ELR (cell line): ENCODE measurements around the gene PRKCA.
"Not testable (repeated sequence)": the region's sequence is repeated elsewhere in the genome, so short reads cannot be mapped to it uniquely, and the experiment has no call there.

Experiments used
- DNase-seq: peaks from one replicate; pipeline ENCODE4 v3.0.0-alpha.2; 2015; ENCODE audit warnings: low read depth

The PRKCA gene

DNA sequence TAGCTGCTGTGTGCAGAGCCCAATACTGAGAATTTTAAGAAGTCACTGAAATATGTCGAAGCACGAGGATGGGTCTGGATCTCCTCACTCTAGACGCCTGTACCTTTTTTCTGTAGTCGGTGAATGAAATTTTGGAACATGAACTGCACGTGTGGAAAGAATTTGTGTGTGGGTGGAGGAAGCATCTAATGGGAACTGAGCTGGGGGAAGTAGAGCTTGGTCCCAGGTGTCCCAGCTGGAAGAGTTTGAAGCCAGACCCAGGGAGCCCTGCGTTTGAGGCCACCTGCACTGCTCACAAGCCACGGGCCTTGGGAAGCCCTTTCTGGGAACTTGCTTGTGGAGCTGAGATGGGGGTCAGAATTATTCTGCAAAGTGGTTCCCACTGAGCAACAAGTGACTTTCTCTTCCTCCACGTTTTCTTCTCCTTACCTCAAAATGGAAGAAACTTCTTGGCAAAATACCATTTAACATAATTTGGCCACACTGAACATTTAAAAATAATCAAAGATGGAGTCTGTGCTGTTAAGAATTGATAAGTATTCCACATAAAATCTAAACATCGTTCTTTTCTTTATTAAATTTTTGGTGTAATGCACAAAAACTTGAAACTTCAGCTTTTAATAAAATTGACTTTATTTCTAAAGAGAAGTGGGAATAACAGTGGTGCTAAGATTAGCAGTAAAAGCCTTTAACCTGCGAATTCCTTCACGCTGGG, 163.8 kb downstream of the PRKCA start:
- no peak for DNase-seq

DNA sequence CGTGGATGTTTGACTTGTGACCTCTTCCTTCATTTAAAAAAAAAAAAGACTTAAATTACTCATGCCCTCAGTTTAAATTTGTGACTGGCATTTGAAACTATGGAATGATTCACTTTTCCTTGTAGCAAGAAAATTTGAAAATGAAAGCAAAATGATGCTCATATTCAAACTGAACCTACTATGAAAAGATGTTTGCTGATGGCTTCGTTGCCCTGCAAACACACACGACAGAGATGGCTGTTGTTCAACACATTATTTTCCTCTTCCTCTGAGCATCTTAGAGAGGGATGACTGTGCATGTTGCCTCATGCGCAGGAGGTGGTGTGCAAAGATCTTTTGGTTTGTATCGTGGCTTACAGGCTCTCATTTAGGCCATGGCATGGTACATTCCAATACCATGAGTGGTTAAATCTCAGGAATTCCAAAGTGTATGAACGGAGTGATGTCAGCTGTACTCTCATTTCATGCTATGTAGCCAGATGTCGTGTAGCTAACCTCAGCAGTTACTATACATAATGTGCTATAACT, 164.5 kb downstream of the PRKCA start:
- DNase-seq, result peak; percentile 100

DNA sequence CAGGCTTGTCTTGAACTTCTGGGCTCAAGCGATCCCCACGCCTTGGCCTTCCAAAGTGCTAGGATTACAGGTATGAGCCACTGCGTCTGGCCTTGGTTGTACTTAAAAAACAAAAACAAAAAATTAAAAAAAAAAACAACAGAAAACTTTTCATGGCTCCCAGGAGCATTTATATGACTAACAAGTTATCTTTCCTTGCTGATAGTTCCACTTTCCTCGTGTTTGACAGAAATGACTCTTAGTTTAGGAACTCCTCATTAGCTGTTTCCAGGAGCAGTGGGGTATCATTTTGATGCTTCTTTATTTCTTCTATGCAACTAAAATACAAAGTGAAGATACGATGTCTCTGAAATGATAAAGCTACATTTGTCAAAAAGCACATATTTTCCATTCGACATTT, 165.4 kb downstream of the PRKCA start:
- peak; percentile 67 for DNase-seq

DNA sequence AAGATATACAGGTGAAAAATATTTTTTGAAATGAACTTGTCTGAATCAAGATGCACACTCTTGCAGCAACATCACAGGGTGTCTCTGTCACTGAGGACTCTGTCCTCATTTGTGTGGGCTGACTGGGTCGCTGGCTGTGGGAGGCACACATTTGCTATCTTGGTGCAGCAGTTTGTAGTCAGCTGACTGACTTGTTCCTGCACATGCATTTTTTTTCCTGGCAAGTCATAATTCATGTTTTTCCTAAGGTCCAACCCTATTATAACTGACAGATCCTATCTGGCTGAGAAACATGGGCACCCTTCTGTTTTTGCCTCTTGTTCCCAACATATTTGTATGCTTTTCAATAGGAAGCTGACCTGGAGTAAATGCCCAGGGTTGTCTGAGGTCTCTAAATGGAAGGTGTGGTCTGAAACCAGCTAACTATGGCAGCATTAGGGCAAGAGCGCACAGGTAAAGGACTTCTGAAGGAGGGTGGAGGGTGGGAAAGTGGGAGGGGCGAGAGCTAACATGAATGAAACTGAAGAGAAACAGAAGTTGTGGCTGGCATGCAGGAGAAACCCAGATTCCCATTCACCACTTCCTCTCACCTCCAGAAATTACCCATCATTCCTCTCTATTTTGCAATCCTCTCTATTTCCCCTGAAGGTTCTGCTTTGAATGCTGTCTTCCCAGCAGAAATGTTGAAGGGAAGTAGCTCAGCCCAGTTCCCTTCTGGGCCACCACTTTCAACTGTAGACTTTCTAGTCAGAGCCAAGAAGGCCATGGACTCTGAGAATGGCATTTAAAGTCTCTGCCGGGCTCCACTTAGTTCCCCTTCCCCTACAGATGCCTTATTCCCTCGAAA, 166.1 kb downstream of the PRKCA start:
- DNase-seq, result peak; percentile 61

DNA sequence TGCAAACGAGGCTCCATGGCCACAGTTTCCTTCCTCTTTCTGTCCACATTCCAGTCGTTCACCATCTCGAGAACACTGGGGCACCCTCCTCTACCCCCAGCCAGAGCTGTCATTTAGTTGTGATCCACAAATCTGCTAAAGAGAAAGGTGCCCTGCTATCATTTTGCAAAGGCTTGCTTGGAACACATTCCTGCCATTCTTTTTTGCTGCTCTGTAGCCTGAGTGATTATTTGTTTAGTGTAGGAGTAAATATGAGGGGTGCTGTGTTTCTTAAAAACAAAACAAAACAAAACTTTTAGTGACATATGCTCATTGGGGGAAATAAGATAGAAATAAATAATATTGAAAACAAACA, 166.7 kb downstream of the PRKCA start:
- DNase-seq, result no peak

DNA sequence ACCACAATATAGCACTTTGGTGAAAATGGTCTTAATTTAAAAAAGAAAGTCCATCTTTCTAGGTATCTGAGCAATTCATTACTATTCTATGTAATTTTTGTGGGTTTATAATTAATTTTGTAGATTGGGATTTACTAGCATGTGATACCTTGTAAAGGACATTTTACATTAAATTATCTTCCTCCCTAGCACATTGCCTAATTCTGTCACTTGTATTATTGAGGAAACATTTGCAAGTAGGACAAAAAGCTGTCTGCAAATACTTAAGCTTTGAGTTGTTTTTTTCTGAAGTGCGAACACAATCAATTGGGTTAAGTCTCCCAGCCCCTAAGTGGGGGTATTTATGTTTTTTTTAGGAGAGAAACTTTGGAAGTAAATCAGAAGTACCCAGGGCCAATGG, 167.0 kb downstream of the PRKCA start:
- DNase-seq, result no peak

DNA sequence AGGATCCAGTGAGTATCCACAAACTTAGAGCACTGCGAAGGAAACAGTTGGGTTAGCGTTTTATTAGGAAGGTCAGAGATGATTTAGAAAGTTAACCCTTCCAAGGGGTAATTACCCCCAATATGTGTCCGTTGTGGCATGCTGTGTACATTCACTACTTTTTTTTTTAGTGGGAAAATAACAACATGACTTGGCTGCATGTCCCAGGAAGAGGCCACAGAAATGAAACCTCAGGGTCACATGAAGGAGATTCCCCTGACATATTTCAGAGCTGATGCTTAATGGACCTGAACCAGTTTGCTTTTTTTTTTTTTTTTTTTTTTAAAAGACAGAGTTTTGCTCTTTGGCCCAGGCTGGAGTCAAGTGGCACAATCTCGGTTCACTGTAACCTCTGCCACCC, 167.5 kb downstream of the PRKCA start:
- DNase-seq, result peak; percentile 51

DNA sequence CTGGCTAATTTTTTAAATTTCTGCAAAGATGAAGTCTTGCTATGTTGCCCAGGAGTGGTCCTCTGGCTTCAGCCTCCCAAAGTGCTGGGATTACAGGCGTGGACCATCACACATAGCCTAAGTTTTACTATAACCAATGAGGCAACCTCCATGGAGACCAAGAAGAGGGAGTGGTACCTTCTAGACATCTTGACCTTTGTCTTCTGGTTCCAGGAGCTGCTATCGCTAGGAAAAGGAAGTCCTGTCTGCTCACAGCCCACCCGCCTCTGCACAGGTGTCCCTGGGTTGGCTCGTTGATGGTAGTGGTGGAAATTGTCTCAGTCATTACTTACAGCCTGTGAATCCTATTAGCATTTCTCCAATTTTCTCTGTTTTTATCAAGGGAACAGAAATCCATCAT, 169.7 kb downstream of the PRKCA start:
- DNase-seq, result no peak

DNA sequence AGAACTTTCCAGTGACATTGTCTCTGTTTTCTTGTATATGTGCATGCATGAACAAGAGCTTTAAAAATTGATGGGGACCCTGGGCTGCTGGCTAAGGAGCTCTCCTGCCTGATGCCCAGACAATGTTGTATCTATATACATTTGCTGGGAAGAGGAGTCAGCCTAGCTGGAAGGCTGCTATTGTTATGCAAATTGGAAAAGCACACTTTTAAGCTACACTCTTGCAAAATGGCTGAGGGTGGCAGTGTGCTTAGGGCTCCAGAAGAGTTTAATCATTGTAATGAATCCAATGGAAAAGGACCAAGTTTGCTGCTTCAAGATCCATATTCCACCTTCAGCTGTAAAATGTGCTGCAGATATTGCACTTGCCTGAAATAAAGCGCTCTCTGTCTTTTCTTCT, 171.8 kb downstream of the PRKCA start:
- no peak for DNase-seq

DNA sequence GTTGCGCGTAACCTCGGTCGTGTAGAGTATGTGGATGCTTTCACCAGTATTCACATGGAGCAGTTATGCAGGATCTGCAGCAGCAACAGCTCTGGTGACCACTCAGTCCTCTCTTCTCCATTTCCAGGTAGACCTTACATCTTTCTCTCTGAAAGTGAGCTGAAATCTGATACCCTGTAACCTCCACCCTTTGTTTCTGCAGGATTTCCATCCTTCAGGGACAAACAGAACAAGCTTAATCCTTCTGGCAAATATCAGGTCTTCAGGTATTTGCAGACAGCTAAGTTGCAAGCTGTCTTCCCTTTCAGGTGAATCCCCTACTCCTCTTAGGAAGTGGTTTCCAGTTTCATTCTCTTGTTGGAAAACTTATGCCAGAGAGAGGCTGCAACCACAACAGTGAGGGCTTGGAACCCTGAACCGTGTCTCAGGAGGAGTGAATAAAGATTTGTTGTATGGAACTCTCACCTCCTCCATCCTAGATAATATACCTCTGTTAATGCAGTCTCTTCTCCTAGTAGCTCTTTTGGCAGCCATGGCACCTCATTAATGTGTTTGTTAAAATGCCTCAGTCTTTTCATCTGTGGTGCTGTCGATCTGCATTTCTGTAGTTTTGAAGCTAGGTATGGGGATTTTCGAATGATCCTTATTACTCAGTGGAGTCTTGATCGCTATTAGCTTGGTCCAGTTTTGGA, 172.5 kb downstream of the PRKCA start:
- DNase-seq, result no peak

DNA sequence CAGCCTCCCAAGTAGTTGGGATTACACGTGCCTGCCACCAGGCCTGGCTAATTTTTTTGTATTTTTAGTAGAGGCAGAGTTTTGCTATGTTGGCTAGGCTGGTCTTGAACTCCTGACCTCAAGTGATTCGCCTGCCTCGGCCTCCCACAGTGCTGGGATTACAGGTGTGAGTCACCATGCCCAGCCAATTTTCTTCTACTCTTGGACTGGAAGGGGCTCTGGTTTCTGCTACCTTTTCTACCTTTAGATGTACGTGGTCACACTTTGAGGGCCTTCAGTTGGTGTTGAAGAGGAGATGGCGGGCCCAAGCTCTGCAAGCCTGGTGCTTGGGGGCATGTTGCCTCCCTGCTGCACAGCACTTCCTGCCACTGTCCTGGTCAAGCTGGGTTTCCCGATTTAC, 173.6 kb downstream of the PRKCA start:
- peak; percentile 39 for DNase-seq

DNA sequence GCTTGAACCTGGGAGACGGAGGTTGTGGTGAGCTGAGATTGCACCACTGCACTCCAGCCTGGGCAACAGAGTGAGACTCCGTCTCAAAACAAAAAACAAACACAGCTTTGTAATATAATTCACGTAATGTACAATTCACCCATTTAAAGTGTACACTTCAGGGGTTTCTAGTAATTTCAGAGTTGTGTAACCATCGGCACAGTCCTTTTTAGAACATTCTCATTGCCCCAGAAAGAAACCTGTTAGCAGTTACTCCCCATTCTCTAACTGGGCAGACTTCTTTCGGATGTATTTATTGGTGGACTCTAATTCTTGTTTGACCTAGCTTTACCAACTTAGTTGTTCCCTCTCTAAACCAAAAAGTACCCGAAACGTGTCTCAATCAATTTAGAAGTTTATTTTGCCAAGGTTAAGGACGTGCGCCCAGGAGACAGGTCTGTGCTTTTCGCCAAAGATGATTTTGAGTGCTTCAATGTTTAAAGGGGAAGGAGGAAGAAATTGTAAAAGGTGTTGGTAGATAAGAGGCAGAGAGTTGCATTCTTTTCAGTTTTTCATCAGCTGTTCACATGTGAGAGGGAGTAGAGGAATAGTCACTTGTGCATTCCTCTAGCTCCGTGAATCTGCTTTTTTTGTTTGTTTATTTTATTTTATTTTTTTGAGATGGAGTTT, 175.3 kb downstream of the PRKCA start:
- DNase-seq, result no peak

DNA sequence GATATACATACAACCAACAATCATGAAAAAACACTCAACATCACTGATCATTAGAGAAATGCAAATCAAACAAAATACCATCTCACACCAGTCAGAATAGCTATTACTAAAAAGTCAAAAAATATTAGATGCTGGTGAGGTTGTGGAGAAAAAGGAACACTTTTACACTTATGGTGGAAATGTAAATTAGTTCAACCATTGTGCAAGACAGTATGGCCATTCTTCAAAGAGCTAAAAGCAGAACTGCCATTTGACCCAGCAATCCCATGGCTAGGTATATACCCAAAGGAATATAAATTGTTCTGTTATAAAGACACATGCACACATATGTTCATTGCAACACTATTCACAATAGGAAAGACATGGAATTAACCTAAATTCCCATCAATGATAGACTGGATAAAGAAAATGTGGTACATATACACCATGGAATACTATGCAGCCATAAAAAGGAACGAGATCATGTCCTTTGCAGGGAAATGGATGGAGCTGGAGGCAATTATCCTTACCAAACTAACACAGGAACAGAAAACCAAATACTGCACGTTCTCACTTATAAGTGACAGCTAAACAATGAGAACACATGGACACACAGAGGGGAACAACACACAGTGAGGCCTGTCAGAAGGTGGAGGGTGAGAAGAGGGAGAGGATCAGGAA, 176.9 kb downstream of the PRKCA start:
- not testable (repeated sequence) for DNase-seq

DNA sequence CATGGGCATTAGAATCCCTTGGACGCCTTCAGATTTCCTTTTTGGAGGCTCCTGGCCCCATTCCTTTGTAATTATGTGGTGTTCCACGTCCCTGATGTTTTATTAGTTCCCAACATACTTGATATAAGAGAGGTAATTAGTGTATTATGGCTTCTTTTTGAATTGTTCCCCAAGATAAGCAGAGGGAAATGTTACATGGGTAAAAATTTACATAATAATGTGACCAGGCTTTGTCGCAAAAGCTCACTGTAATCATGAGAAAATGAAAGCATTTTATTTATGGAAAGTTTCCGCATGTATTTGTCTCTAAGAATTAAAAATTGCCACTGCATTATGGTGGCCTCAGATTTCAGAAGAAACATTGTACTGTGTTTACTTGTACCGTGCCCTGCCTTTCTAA, 177.8 kb downstream of the PRKCA start:
- DNase-seq, result no peak

DNA sequence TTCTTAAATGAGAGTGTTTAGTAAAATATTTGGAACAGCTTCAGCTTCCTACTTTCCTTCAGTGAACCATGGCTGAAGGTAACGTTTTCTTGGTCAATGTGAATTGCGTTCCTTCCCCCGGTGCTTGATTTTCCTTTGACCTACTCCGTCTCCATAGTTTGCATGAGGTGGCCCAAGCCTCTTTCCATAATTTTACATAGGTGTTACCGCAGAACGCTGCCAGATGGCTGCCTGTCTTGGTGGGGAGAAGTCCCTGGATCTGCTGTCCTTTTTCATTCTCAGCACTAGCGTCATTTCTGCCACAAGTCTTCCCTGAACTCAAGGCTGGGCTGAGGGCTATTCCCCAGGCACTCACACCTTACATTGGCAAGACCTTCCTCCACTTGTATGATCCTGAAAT, 178.4 kb downstream of the PRKCA start:
- no peak for DNase-seq

DNA sequence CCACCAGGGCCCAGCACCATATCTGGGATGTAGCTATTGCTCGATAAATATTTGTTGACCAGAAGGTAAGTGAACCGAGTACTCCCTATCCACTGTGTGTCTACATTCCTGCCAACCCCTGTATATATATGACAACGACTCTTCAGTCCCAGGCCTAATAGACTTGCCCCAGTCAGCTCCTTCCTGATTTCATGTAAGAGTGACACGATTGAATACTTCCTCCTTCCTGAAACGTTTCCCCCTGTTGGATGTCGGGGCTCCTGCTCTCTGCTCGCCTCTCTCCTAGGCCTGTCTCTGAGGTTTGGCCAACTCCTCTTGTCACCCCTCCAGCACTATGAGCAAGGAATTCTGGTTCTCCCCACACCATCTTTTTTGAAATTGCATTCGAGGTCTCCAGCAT, 178.9 kb downstream of the PRKCA start:
- DNase-seq, result no peak

DNA sequence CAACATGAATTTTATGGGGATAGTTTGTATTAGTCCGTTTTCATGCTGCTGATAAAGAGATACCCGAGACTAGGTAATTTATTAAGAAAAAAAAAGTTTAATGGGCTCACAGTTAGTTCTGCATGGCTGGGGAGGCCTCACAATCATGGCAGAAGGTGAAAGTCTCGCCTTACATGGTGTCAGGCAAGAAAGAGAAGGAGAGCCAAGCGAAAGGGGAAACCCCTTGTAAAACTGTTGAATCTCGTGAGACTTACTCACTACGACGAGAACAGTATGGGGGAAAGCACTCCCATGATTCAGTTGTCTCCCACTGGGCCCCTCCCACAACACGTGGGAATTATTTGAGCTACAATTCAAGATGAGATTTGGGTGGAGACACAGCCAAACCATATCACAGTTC, 181.5 kb downstream of the PRKCA start:
- DNase-seq, result no peak

DNA sequence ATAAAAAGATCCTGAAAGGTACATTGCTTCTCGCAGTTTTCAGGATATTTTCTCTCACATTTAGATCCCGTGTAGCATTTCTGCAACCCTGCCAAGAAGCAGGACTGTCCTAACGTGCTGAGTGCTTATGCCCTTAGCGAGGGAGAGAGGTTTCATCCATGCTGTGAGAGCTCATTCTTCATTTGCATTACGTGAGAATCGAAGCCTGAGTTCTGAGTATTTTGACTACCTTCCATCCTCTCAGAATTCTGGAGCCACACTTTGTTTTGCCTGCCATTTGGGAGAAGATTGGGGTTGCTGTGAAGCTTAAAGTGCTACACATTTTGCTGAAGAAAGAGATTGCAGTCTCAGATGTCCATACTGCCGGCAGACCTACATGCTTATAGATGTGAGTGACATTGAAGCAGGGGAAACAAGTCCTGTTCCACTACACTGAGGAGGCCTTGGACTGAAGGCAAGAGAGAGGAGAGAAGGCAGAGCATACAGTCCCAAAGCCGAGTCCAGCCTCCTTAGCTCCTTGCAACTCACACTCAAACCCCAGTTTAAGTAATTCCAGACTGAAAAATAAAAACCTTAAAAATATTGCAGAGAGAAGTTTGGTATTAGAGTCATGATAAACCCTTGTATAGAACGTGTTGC, 183.0 kb downstream of the PRKCA start:
- DNase-seq, result no peak

DNA sequence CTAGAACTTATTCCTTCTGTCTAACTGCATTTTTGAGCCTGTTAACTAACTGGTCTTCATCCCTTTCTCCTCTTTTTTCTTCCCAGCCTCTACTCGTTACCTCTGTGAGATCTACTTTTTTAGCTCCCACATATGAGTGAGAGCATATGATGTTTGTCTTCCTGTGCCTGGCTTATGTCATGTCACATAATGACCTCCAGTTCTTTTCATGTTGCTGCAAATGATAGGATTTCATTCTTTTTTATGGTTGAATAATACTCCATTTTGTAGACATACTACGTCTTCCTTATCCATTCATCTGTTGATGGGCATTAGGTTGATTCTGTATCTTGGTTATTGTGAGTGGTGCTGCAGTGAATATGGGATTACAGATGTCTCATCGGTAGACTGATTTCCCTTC, 184.7 kb downstream of the PRKCA start:
- no peak for DNase-seq

DNA sequence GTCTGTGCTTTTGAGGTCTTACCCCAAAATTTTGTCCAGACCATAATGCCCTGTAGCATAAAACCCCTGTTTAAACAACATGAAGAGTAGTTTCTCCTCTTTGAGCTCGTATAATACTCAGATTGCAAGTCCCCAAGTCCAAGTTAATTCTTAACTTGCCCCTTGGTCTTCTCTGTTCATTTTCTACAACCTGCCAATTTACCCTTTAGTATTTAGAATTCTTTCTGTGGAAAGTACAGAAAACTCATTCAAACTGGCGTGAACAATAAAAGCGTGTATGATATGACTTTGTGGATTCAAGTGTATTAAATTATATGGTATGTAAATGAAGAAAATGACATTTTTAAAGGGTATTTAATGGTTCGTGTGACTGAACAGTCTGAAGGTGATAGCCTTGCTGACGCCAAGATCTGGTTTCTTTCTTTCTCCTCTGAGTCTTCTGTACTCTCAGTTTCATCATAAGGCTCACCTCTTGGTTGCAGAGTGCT, 185.6 kb downstream of the PRKCA start:
- DNase-seq, result no peak

DNA sequence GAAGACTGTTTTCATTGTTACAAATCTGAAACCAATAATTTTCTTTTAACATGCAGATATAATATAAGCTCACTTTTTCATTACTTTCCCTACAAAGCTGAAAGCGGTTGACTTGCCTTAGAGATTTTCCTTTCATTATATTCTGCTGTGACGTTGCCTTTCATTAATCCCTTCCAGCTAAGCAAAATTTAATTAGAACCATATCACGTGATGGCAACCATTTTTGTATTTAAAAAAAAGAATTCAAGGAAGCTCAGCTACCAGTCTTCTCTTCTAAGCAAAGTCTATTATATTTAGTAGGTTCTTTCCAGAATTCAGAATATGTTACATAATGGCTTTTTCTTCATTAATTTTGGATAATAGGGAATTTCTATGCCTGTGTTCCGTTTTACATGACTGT, 186.5 kb downstream of the PRKCA start:
- DNase-seq, result no peak
